ENCODE measurements around the gene TMEM252. TPM values are rescaled to one million over a fixed set of nuclear protein-coding genes. Genes with fewer than 3 reads are reported as not detected.
A peak's percentile ranks its signal among the peaks of the same experiment; 100 is the strongest.

TMEM252 gene
- total RNA-seq, 1 experiment from 2014 or later: not detected

DNA sequence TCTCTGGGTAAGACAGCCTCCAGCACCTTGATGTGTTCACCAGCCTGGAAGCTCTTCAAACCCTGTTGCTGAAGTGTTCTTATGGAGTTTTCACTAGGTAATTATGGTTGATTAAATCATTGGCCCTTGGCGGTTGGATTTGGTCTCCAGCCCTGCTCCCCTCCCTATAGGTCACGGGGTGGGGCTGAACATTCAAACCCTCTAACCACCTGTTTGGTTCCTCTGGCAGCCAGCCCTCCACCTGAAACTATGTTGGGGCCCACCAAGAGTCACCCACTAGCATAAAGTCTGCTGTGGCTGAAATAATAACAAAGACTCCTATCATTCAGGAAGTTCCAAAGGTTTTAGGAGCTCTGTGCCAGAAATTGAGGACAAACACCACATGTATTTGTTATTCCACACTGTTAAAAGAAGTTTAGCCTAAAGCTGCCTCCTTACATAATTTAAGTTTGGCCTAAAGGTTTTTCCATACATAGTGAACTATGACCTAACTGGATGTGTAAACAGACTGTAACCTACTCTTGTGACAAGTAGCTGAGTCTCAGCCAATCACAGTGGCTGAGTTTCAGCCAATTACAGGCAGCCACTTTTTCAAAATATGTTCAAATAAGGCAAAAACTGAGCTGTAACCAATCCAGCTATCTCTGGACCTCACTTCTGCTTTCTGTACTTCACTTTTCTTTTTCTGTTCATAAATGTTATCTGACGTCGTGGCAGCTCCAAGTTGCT, 34.8 kb downstream of the TMEM252 start:
- intact Hi-C loops (cut with micrococcal nuclease): loop anchor here (5.0 to 10.0 kb wide), 2 partner anchors 49 to 164 kb away; no protein-coding TSS in a partner anchor
- Histone ChIP-seq H4K20me1 (ENCODE audit: low read length) (no peaks in the 10 kb centered on the region), H3K9ac (ENCODE audit: low read length) (no peak overlapping the region), H3K9me2 (replicated peaks; ENCODE audit: low read length) (no peaks in the 10 kb centered on the region), H3K79me2 (ENCODE audit: low read length) (no peaks in the 10 kb centered on the region), H2AFZ (ENCODE audit: low read length) (no peak overlapping the region), H3K4me3 (ENCODE audit: low read length) (no peak overlapping the region), H3K9me3 (ENCODE audit: low read length) (no peaks in the 10 kb centered on the region), H3K27me3 (ENCODE audit: low read length) (no peaks in the 10 kb centered on the region), H3K4me1 (ENCODE audit: insufficient read depth, low read length) (peaks cover 29% of the 10 kb centered on the region), H3F3A (ENCODE audit: low read length, unreplicated experiment) (no peaks in the 10 kb centered on the region), H3K36me3 (ENCODE audit: low read depth, low read length) (peaks cover 8% of the 10 kb centered on the region), H3K4me2 (ENCODE audit: low read length) (no peak overlapping the region), H3K27ac (ENCODE audit: low read length) (no peak overlapping the region)
- ATAC-seq (no peak), DNase-seq (peak; percentile 24)
- CTCF ChIA-PET: no interaction called here
- TF ChIP-seq, protein P1, sequence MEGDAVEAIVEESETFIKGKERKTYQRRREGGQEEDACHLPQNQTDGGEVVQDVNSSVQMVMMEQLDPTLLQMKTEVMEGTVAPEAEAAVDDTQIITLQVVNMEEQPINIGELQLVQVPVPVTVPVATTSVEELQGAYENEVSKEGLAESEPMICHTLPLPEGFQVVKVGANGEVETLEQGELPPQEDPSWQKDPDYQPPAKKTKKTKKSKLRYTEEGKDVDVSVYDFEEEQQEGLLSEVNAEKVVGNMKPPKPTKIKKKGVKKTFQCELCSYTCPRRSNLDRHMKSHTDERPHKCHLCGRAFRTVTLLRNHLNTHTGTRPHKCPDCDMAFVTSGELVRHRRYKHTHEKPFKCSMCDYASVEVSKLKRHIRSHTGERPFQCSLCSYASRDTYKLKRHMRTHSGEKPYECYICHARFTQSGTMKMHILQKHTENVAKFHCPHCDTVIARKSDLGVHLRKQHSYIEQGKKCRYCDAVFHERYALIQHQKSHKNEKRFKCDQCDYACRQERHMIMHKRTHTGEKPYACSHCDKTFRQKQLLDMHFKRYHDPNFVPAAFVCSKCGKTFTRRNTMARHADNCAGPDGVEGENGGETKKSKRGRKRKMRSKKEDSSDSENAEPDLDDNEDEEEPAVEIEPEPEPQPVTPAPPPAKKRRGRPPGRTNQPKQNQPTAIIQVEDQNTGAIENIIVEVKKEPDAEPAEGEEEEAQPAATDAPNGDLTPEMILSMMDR (conservative IDR thresholded peaks at IDR 0.05; ENCODE audit: low read depth, low read length): no peak
- TF ChIP-seq EZH2phosphoT487 (IDR thresholded peaks at IDR 0.05; ENCODE audit: borderline replicate concordance, low read length) (no peak), EZH2 (IDR thresholded peaks at IDR 0.05; ENCODE audit: low read length, unreplicated experiment) (no peak)
- no TSS peak for BruUV-seq (replicated peaks)
- POLR2A ChIA-PET (ENCODE audit: unreplicated experiment): no interaction called here

DNA sequence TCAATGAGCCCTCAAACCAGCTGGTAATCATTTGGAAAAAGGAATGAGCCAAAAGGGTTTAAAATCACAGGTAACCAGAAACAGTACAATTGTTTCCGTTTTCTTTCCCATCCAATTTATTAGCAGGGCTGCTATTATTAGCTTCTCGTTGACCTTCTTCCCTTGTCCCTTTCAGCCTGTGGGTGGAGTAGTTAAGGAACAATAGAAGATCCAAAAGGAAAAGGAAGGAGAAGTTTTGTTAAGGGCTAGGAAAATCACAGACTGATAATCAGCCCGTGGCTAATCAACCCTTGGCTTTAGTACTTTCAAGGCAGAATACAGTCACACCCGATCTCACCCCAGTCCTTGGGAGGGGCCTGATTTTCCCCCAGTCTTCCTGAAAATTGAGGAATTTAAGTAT, 38.4 kb downstream of the TMEM252 start:
- TF ChIP-seq EZH2 (IDR thresholded peaks at IDR 0.05; ENCODE audit: low read length, unreplicated experiment): no peak
- TF ChIP-seq, protein P1 (conservative IDR thresholded peaks at IDR 0.05; ENCODE audit: low read depth, low read length): no peak
- no peak for TF ChIP-seq EZH2phosphoT487 (IDR thresholded peaks at IDR 0.05; ENCODE audit: borderline replicate concordance, low read length)
- Histone ChIP-seq H3K9me2 (replicated peaks; ENCODE audit: low read length) (no peaks in the 10 kb centered on the region), H4K20me1 (ENCODE audit: low read length) (no peaks in the 10 kb centered on the region), H3K79me2 (ENCODE audit: low read length) (no peaks in the 10 kb centered on the region), H3K36me3 (ENCODE audit: low read depth, low read length) (peaks cover 17% of the 10 kb centered on the region), H3K9me3 (ENCODE audit: low read length) (no peaks in the 10 kb centered on the region), H3K27me3 (ENCODE audit: low read length) (no peaks in the 10 kb centered on the region), H3K4me1 (ENCODE audit: insufficient read depth, low read length) (peaks cover 42% of the 10 kb centered on the region), H3F3A (ENCODE audit: low read length, unreplicated experiment) (no peaks in the 10 kb centered on the region), H3K9ac (ENCODE audit: low read length) (no peak overlapping the region), H2AFZ (ENCODE audit: low read length) (no peak overlapping the region), H3K27ac (ENCODE audit: low read length) (no peak overlapping the region), H3K4me3 (ENCODE audit: low read length) (no peak overlapping the region), H3K4me2 (ENCODE audit: low read length) (no peak overlapping the region)
- ChIA-PET CTCF (no interaction called here), POLR2A (ENCODE audit: unreplicated experiment) (no interaction called here)
- ATAC-seq: no peak
- no peak for DNase-seq
- intact Hi-C loops (cut with micrococcal nuclease): loop anchor here (10.0 kb wide), 1 partner anchor 53 kb away; no protein-coding TSS in a partner anchor
- no TSS peak for BruUV-seq (replicated peaks)
